Kidney capillary endothelial cell (primary cell): ENCODE measurements around the gene CPNE4.

Experiments
- DNase-seq: peaks from one replicate; pipeline ENCODE4 v3.0.0-alpha.2; 2018; ENCODE audit warnings: low spot score

The CPNE4 gene

DNA sequence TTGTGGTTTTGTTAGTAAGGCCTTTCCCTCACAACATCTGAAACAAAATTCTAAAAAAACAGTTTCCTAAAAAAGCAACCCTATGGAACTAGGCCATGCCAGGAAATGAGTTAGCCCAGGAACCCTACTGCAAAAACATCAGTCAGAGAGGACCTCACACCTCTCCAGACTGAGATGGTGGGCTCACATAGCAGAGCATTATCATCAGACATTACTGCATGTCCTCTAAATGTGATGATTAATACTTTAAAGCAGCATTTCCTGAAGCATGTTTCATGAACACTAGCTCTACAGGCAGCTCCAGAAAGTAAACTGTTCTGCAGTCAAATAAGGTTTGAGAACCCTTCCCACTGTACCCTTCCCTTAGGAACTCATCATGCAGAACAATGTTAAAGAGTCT, 299.7 kb downstream of the CPNE4 start:
- DNase-seq = peak; percentile 16

DNA sequence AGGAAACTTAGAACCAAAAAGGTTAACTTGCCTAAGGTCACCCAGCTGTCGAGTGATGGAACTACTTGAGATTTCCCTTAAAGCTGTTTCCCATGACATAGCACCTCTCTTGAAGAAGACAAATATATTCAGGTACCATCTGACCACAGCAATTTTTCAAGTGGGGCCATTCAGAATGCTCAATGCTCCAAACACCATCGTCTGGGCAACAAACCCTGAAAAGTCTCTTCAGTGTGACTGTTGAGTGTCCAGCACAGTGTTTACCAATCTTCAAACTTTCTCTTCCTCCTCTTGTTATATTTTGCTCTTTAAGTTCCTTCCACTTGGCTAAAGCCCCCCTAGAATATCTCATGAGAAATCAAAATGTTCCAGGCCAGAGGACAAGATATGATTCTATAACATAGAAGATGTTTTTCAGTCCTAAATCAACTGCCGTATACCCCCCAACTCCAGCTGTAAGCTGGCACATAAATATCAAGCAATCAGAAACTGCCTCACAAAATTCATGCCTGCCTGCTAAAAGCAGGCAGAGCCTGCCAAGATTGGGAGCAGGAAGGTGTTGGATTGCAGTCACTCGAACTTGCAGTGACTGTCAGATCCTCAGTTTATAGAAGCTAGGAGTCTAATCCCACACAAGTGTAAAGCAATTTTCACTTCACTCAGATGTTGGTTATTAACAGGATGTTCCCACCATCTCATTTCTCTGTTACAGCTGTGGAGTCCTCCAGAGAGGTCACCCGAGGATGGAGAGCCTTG, 301.6 kb downstream of the CPNE4 start:
- no peak for DNase-seq

DNA sequence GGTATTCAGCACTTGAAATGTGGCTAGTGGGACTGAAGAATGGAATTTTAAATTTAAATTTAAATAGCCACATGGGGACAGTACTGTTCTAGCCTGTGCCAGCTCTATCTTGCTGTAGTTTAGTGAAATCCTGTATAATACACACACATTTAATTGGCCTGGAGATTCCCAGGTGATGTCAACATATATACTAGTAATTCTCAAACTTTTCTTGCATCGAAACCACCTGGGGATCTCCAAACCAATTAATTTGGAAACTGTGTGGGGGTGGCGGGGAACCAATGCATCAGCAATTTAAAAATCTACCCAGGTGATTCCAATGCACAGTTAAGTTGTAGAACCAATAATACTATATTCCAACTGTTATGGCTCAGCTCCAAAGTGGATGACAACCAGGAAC, 303.1 kb downstream of the CPNE4 start:
- DNase-seq = no peak

DNA sequence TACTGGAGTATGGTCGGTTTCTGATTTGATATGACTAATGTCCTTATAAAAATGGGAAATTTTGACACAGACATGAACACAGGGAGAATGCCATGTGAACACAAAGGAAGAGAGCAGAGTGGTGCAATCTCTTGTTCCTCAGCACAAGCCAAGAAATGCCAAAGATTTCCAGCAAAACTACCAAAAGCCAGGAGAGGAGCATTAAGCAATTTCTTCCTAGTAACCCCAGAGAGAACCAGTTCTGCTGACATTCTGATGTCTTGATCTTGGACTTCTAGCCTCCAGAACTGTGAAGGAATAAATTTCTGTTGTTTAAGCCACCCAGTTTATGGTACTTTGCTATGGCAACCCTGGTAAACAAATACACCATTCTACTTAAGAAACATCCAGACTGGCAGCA, 304.2 kb downstream of the CPNE4 start:
- no peak for DNase-seq

DNA sequence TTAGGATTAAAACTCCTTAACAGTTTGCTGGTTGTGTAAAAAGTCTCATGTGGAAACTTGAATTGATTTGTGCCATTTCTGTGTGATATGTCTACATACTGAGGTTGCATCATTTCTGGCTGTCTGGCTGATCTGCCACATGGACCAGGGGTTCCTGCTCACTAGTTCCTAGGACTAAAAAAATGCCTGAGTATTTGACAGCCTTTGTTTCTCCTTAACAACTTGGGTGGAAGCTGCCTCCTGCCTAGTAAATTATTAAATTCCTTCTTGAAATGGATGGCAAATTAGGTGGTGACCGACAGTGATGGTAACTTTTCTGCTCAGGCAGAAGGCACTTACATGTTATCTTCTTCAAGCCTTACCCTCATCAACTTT, 305.2 kb downstream of the CPNE4 start:
- no peak for DNase-seq

DNA sequence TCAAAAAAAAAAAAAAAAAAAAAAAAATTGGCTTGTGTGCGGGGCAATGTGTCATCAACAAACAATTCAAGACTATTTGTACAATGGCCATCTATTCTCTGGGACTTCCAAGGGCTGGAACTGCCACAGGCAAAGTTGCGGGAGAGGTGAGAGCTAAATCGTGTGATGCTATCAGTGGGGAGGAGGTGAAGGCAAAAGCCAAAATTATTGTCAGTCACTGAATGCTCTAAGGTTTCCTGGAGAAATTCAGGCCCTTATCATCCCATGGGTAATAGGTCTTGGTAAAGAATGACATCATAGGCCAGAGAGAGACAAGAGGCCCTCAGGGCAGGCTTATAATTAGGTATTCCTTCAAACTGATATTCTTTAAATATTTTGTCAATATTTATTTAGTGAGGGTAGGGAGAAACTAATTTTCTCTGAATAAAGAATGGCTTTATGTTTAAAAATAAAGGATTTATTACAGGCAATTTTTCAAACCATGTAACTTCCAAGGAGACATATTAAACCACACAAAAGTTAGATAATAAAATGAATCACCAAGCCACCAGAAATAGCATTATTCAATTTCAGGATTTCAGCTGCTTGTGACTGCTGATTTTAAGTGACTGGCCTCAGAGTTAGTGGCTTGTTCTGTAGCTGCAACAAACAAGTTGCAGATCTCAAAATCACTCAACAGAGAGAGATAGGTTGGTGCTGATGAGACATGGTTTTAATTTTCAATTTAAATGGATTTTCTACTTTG, 305.7 kb downstream of the CPNE4 start:
- no peak for DNase-seq

DNA sequence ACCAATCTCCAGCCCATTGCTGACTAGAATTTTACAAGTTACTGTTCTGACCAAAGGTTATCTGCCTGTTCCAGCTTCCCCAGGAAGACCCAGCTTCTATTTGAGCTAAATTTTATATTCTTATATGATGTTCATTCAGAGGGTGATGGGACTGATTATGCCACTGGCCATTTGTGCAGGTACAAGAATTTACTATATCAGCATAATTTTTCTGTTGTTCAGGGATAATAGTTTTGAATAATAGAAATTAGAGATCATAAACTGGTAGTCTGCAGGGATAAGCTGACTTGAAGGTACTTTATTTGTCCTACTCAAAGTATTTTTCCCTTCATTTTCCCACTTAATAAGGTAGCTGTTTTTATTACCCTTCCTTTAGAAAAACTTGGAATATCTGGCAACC, 309.4 kb downstream of the CPNE4 start:
- no peak for DNase-seq

DNA sequence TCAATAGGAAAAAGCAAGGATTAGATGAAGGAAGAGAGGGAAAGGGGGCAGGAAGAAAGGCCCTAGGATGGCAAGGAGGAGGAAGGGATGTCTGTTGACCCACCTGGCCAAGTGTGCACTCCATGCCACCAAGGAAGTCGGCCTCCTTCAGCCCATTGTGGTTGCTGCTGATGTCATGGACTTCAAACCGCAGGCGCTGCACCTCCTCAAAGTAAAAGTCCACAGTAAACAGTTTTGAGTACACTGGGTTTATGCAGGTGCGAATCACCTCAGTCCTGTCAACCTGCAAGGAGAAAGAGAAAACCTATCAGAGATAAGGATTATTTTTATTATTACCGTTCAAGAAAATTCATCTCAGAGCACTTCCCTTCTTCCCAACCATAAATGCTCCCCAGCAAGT, 311.5 kb downstream of the CPNE4 start:
- no peak for DNase-seq

DNA sequence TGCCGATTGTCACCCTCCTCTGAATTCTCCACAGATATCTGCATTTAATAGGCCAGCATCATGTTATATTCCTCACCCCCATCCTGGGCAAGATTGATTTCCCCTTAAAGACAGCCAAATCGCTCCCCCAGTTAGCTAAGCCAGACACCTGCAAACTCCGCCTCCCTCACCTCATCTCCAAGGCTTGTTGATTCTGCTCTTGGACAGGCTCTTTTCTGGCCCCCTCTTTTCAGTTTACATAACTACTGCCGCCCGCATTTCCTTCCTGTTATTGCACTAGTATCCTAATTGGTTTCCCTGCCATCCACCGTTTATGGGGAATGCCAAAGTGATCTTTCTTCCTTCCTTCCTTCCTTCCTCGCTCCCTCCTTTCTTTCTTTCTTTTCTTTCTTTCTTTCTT, 317.3 kb downstream of the CPNE4 start:
- DNase-seq = no peak

DNA sequence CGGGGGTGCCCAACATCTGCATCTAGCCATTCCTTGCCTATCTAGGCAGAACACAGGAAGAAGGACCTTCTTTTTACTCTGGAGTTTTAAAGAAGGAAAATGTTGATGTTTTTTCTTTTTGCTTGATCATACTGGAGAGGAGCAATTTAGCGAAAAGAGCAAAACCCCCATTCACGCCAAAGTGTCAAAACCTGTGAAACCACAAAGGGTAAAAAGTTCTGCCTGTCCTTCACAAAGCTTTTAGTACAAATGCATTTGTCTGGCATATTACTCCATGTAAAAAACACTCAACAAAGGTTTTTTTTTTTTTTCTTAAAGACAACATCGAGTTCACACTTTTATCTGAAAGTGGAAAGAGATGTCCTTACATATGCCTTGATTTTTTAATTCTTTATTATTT, 317.9 kb downstream of the CPNE4 start:
- no peak for DNase-seq

DNA sequence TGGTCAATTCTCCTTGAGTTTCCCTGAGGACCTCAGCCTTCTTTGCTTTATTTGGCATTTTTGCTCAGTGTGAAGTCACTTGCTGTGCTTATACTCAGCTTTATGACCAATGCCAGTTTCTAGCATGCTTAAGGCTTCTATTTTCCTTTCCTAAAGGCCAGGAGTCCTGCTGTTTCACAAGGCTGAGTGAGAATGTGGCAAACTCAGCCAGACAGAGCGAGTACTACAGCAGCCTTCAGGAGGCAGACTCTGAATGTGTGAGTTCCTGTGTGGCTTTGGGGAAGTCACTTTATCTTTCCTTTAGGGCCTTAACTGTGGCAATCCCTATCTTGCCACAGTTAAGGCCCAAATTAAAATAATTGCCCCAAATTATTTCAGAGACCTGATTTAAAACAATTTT, 318.8 kb downstream of the CPNE4 start:
- no peak for DNase-seq

DNA sequence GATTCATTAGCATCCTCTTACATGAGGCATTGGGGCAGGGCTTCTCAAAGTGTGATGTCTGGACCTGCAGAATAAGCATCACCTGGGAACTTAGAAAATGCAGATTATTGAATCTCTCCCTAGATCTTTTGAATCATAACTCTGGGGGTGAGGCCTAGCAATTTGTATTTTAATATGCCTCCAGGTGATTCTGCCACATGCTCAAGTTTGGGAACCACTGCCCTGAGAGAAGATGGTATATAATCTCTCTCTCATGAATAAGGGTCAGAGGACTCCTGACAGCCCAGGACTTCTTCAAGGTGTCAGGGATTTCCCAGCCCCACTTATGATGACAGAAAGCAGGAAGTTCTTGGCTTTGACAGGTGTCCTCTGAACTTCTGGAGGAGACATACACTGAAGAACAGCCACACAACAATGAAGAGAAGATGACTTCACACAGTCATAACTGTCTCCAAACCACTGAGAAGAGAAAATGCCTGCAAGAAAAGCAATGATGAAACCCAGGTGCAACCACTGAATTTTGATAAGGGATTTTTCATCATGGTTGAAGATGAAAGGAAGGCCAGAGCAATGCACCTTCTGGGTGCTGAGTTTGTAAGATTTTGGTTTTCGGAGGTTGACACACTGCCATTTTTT, 320.1 kb downstream of the CPNE4 start:
- DNase-seq = no peak

DNA sequence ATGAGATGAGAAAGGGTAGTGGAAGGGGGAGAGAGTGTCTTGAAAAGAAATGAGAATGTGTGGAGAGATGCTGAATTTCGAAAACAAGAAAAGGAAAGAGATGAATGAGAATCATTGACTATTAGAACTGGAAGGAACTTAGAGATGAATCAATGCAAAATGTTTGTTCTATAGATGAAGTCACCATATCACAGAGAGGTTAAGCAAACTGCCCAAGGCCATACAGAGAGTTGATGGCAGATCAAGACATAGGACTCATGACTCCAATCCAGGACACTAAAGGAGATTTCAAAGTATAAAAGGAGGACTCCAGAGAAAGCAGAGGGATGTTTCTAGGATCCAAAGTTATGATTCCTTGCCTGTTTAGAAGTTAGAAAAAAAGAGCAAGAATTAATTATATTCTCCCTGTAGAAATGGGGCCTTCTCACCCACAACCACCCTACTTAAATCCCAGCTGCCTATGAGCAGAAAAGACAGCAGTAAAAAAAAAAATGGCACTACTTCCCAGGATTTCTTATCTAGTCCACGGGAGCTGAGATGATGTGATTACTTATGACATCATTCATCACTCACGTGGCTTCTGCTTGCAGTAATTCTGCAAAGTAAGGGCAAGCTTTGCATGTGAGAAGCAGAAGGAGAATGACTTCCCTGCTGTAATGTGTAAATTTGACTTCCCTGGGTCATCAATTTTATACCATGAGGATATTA, 321.2 kb downstream of the CPNE4 start:
- DNase-seq = no peak

DNA sequence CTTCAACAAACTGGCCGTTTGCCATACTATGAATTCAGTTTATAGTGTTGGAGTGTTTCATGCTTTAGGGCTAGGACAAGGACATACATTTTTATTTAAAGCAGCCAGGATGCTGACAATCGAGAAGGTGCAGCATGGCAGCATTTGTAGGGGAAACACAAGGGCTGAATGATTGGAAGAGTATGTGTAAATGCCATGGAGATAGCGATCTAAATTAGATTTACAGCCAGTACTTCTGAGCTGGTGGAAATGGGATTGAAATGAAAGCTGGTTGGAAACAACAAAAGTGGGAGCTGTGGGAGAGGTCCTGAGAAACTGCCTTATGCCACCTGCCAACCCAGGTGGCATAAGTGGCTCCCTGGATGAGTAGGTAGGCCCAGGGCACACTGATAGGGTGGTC, 322.2 kb downstream of the CPNE4 start:
- DNase-seq = no peak

DNA sequence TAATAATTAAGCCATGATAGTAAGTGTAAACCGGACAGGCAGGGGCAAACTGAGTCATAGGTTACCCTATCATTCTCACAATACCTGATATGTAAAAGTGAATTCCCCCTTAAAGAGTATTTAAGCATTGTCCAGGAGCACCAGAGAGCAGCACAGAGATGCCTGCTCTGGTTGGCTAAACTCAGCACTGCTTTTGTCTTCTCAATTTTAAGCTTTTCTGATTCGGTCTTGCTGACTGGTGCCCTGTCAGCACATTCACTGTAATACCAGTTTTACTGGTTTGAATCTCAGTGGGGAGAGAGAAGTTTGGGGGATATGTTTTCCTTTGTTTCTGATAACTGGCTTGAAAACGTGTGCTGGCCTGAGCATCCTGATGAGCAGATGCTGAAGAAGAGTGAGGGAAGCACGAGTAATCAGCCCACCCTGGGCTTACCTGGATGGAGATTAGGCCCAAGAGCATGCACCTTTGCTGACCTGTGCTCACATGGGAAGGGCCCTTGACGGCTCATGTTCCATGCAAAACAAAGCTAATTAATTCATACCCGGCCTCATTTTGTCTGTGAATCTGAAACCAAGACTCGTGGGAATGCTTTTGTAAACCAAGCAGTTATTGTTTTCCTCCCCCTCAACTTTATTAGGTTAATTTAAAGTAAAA, 323.6 kb downstream of the CPNE4 start:
- no peak for DNase-seq

DNA sequence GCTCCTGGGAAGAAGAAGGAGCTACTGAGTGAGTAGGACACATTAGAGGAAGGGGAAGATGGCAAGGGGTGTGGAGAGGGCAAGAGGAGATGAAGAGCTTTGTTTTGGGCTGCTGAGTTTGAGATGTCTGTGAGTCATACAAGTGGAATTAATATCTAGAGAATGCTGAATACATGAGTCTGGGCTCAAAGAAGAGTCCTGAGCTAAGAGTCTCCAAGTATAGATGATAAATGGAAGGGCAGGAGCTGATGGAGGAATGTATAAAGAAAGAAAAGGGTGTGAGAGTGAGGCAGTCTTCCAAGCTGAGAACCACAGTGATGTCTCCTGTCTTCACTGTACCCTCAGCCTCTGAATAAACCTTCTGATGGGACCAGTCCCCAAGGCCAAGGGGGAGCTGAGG, 326.6 kb downstream of the CPNE4 start:
- no peak for DNase-seq

DNA sequence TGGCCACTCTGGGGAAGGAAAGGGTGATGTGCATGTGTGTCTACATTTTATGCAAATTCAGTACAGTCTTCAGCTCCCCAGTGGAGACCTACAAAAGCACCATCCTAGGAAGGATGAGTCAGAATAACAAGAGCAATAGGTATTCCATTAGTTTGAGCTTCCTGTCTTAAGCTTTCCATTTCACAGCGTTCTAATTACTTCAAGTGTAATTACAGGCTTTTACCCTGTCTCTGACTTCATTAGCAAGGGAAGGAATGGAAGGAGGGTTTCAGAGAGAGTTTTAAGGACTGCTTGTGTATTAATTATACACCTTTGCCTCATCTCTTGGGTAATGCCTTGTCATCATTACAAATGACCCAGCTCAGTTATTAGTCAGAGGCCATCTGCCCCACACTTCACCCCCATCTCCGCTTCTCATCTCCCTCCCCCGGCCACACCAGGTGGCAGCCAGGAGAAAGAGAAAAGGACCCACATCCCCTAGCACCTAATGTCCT, 329.2 kb downstream of the CPNE4 start:
- DNase-seq = no peak

DNA sequence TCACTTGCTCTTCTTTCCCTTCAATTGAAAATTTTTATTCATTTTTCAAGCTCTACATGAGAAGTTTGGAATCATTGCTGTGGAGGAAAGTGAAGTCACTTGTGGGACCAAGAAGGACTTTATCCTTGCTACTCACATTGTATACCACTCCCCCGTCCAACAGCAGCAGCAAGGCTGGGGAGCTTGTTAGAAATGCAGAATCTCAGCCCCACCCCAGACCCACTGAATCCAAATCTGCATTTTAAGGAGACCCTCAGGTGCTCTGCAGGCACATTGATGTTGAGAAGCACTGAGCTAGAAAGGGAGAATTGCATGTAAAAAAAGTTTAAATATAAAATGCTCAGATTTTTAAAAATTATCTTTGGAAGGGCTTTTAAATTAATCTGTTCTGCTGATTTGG, 329.7 kb downstream of the CPNE4 start:
- DNase-seq = no peak

DNA sequence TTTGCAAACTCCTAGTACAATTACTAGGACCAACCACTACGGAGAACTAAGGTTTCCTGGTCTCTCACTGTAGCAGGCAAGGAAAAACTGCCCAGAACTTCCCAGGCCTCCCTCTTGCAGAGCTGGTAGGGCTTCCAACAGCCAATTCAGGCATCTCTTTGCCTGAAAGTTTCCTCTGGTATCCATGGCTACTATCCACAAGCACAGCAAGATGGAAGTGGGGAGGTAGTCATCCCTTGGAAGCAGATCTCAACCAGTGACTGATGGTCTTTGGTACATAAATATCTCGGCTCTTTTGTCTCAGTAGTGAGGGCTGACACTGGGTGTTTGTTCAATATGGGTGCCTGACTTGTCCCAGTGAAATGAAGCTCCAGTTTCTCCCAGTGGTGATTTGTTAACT, 330.7 kb downstream of the CPNE4 start:
- no peak for DNase-seq

DNA sequence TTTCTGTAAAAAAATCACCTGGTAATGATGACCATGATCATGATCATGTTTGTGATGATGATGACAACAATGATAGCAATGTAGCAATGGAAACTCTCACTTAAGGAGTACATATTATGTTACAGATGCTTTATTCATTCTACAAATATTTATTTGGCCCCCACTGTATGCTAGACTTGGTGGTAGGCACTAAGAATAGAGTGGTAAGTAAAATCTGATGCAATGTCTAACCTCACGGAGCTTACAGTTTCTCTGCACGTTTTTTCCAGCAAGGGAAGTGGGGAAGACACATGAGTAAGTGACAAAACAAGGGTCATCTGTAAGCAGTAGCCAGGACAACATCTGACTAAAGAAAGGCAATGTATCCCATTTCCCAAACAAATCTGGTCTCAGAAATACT, 332.7 kb downstream of the CPNE4 start:
- DNase-seq = no peak

DNA sequence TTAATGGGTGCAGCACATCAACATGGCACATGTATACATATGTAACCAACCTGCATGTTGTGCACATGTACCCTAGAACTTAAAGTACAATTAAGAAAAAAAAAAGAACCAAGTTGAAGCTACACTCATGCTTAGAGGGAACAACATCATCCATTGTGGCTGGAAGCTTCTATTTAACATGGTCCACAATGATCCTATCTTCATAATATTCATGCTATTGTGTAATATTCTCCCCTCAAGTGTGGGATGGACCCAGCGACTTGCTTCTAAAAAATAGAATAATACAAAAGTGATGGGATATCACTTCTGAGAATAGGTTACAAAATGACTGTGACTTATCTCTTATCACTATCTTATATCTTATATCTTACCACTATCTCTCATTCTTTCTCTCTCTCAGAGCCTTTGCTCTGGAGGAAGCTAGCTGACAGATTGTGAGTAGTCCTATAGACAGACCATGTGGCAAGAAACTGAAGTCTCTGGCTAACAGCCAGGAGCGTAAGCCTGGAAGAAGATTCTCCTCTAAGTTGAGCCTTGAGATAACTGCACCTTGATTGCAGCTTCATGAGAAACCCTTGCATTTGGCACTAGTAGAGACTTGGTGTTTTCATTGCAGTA, 333.6 kb downstream of the CPNE4 start:
- no peak for DNase-seq

DNA sequence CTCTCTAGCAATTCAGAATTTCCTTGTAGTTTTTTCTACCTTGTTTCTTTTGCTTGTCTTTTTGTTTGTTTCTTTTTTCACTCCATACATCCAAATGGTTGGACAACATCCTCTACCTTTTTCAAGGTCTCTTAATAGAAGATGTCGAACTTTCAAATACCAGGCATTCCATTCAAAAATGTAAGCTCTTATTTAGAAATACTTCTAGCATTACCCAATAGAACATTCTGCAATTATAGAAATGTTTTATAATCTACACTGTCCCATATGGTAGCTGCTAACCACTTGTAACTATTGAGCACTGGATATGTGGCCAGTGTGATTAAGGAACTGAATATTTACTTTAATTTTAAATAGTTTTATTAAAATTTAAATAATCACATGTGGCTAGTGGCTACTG, 335.8 kb downstream of the CPNE4 start:
- DNase-seq = no peak
